ENCODE results near the gene PHF12. TPM values are rescaled to one million over a fixed set of nuclear protein-coding genes. Genes with fewer than 3 reads are reported as not detected.
"Not testable (repeated sequence)": the region's sequence is repeated elsewhere in the genome, so short reads cannot be mapped to it uniquely, and the experiment has no call there.

PHF12 gene
- total RNA-seq, 6 donors from 2014 or later: 38.8 to 103 (median 62.7) TPM

- Histone ChIP-seq H3K9me3 (no peaks in the 10 kb centered on the region), H3K4me1 (peaks cover 23 to 42% (median 29%) of the 10 kb centered on the region in 4 donors), H3K4me3 (no peak overlapping the region), H3K27ac (peak overlapping the region in 1 of 4 donors; percentile 19), H3K27me3 (no peaks in the 10 kb centered on the region), H3K36me3 (peaks cover 22 to 66% (median 60%) of the 10 kb centered on the region in 4 donors)
- TF ChIP-seq CTCF (IDR thresholded peaks at IDR 0.05) (no peak), POLR2A (IDR thresholded peaks at IDR 0.05) (no peak)
- DNase-seq: no peak
- ATAC-seq (ENCODE audit: low FRiP score in 2 of 2): no peak
- WGBS, 2 donors: 74 to 84% methylated on average over 6 to 7 of the region's 7 CpGs
These were observed 44.4 kb downstream of the PHF12 start for GRCh38 chr17:28906706-28907438.

GRCh38 chr17:28906276-28906675, 45.0 kb downstream of the PHF12 start:
- 76% methylated on average over 9 of the region's 9 CpGs; no CpG with 5 or more reads in 1 of the 2 donors for WGBS, 2 donors
- no peak for ATAC-seq (ENCODE audit: low FRiP score in 2 of 2)
- TF ChIP-seq POLR2AphosphoS5 (IDR thresholded peaks at IDR 0.05) (no peak), CTCF (IDR thresholded peaks at IDR 0.05) (no peak), EP300 (IDR thresholded peaks at IDR 0.05) (no peak), POLR2A (IDR thresholded peaks at IDR 0.05) (no peak)
- no peak overlapping the region for H3K4me3 ChIP-seq
- peaks cover 21 to 60% (median 55%) of the 10 kb centered on the region in 4 donors for H3K36me3 ChIP-seq
- no peaks in the 10 kb centered on the region for H3K27me3 ChIP-seq
- no peak overlapping the region for H3K27ac ChIP-seq
- H3K9me3 ChIP-seq: no peaks in the 10 kb centered on the region
- no peak for DNase-seq
- peaks cover 21 to 42% (median 29%) of the 10 kb centered on the region in 4 donors for H3K4me1 ChIP-seq

GRCh38 chr17:28904800-28905199, 46.5 kb downstream of the PHF12 start:
- no peak for TF ChIP-seq EP300 (IDR thresholded peaks at IDR 0.05)
- no peak for TF ChIP-seq POLR2AphosphoS5 (IDR thresholded peaks at IDR 0.05)
- TF ChIP-seq CTCF (IDR thresholded peaks at IDR 0.05): no peak
- TF ChIP-seq POLR2A (IDR thresholded peaks at IDR 0.05): no peak

GRCh38 chr17:28903546-28903841, 47.8 kb downstream of the PHF12 start:
- not testable (repeated sequence) for DNase-seq; H3K27me3 ChIP-seq; H3K4me3 ChIP-seq; ATAC-seq (ENCODE audit: low FRiP score in 2 of 2); H3K9me3 ChIP-seq
- Histone ChIP-seq H3K36me3 (peaks cover 0 to 32% (median 27%) of the 10 kb centered on the region in 4 donors), H3K4me1 (peaks cover 18 to 41% (median 29%) of the 10 kb centered on the region in 4 donors), H3K27ac (peak overlapping the region; percentile 1 to 93 (median 69))
- 49 to 58% methylated on average over 5 of the region's 5 CpGs for WGBS, 2 donors

More at GRCh38 chr17:28904800-28905199, 46.5 kb downstream of the PHF12 start:
- Histone ChIP-seq H3K36me3 (peaks cover 6 to 45% (median 40%) of the 10 kb centered on the region in 4 donors), H3K27me3 (no peaks in the 10 kb centered on the region), H3K4me1 (peaks cover 20 to 45% (median 30%) of the 10 kb centered on the region in 4 donors), H3K9me3 (no peaks in the 10 kb centered on the region), H3K27ac (no peak overlapping the region), H3K4me3 (no peak overlapping the region)
- DNase-seq: no peak
- 60 to 62% methylated on average over 4 of the region's 4 CpGs for WGBS, 2 donors
- no peak for ATAC-seq (ENCODE audit: low FRiP score in 2 of 2)

- H3K4me3 ChIP-seq: peak within 1 kb of the TSS; percentile 63 to 93 (median 76)
- no peaks in the 10 kb centered on the region for H3K9me3 ChIP-seq
- peak; percentile 33 to 47 for TF ChIP-seq POLR2AphosphoS5 (IDR thresholded peaks at IDR 0.05)
- TF ChIP-seq POLR2A (IDR thresholded peaks at IDR 0.05): peak in 1 of 4 donors; percentile 55
- no peak for TF ChIP-seq EP300 (IDR thresholded peaks at IDR 0.05)
- peak; percentile 92 to 100 (median 98) for TF ChIP-seq CTCF (IDR thresholded peaks at IDR 0.05)
- H3K27ac ChIP-seq: peak within 1 kb of the TSS; percentile 84 to 93 (median 89)
- H3K36me3 ChIP-seq: peaks cover 0 to 27% (median 22%) of the 10 kb centered on the region in 4 donors
- 0 to 1% methylated on average over 2 to 17 of the region's 55 CpGs for WGBS, 2 donors
- H3K27me3 ChIP-seq: no peaks in the 10 kb centered on the region
- H3K4me1 ChIP-seq: peaks cover 17 to 41% (median 31%) of the 10 kb centered on the region in 4 donors
- DNase-seq (peak; percentile 93 to 99), ATAC-seq (ENCODE audit: low FRiP score in 2 of 2) (peak; percentile 94 to 96)
These were observed 48.3 kb downstream of the PHF12 start, which contains the start of gene DHRS13 for GRCh38 chr17:28902819-28903545. DHRS13 (minus strand) TSS chr17:28903079; CDS start chr17:28902944, 135 bp downstream.

Data from upper lobe of left lung (tissue), 6 donors.